SK-N-MC (cell line): Measurements from ENCODE around the gene NDUFA7.

Experiments used
- DNase-seq: peaks from one replicate; pipeline ENCODE4 v3.0.0-alpha.2; 2011; ENCODE audit warnings: low read depth, low spot score
- H3K27ac ChIP-seq: fragments of 200-600 bp; sonication (generic); 2 replicates; pipeline ENCODE4 v1.5.1; 2016; ENCODE audit warnings: mixed run types
- H3K36me3 ChIP-seq: fragments of 200-600 bp; sonication (generic); 2 replicates; pipeline ENCODE4 v1.6.1; 2017; ENCODE audit warnings: antibody characterized with exemption, low read length, mixed read lengths; ENCODE audit not compliant: insufficient read depth
- H3K4me3 ChIP-seq: fragments of 200-600 bp; sonication (generic); 2 replicates; pipeline ENCODE4 v1.5.1; 2016
- H3K9ac ChIP-seq: fragments of 200-600 bp; sonication (generic); 2 replicates; pipeline ENCODE4 v1.8.0; 2017; ENCODE audit warnings: mixed run types, mixed read lengths; ENCODE audit not compliant: insufficient read length
- H3K9me3 ChIP-seq: fragments of 200-600 bp; sonication (generic); 2 replicates; pipeline ENCODE4 v1.6.1; 2017; ENCODE audit warnings: low read depth, mild to moderate bottlenecking, antibody characterized with exemption, low read length, moderate library complexity, mixed read lengths
- EZH2 ChIP-seq: fragments of 200-600 bp; sonication (generic); IDR thresholded peaks from one replicate; pipeline ENCODE4 v1.6.1; 2017; ENCODE audit warnings: antibody characterized with exemption
- FOXP2 ChIP-seq: optimal IDR thresholded peaks from 2 replicates; pipeline ENCODE3; 2011; ENCODE audit warnings: mild to moderate bottlenecking, moderate library complexity; ENCODE audit not compliant: insufficient read depth; ENCODE audit errors: extremely low read length, control extremely low read depth
- POLR2AphosphoS5 ChIP-seq: IDR thresholded peaks from 2 replicates; pipeline ENCODE4 v1.6.1; 2012; ENCODE audit warnings: mild to moderate bottlenecking, low read depth, low read length, borderline replicate concordance

NDUFA7 gene

DNA sequence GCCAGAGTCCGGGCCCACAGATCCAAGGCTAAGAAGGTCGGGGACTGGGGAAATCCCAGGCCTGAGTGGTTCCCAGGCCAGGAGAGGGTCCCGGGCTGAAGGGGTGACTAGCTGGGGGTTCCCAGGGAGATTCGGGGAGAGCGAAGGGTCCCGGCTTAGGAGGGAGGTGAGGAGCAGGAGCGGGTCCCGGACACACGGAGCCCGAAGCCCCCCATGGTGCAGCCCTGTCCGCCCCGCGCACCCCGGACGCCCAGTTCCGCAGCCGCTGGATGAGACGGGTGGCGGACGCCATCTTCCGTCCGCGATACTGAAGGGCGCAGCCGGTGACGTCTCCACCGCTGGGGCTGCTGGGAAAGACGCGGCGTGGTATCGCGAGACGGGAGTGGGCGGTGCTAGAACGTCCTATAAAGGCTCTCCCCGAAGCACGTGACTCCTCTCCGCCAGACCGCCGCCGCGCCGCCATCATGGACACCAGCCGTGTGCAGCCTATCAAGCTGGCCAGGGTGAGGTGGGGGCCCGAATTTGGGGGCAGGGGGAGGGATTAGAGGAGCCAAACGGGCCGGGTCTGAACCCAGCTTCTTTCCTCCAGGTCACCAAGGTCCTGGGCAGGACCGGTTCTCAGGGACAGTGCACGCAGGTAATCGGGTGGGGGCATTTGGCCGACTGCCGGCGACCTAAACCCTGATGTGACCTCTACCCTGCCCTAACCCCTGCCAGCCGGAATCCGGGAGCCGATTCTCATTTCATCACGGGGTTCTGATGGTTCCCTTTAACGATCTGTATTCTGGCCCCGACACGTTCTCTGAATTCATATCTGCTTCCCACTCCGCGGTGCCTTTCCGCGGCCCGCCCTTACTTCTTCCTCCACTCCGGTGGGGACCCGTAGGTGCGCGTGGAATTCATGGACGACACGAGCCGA is at the start of gene NDUFA7, which contains the start of gene RPS28:
Gene NDUFA7, minus strand, starts transcription at position 309 of the 919 bp plus-strand sequence. Its CDS starts 17 bp downstream, at position 292.
Gene RPS28, plus strand, starts transcription at position 430 of the 919 bp plus-strand sequence. Its CDS starts 35 bp downstream, at position 465.
- DNase-seq, result peak; percentile 86
- Histone ChIP-seq H3K4me3 (peak within 1 kb of the TSS; percentile 97), H3K36me3 (peaks cover 30% of the 10 kb centered on the region), H3K9me3 (no peaks in the 10 kb centered on the region), H3K27ac (peak within 1 kb of the TSS; percentile 87), H3K9ac (peak within 1 kb of the TSS; percentile 99)
- TF ChIP-seq FOXP2 (no peak), POLR2AphosphoS5 (peak; percentile 91)

DNA sequence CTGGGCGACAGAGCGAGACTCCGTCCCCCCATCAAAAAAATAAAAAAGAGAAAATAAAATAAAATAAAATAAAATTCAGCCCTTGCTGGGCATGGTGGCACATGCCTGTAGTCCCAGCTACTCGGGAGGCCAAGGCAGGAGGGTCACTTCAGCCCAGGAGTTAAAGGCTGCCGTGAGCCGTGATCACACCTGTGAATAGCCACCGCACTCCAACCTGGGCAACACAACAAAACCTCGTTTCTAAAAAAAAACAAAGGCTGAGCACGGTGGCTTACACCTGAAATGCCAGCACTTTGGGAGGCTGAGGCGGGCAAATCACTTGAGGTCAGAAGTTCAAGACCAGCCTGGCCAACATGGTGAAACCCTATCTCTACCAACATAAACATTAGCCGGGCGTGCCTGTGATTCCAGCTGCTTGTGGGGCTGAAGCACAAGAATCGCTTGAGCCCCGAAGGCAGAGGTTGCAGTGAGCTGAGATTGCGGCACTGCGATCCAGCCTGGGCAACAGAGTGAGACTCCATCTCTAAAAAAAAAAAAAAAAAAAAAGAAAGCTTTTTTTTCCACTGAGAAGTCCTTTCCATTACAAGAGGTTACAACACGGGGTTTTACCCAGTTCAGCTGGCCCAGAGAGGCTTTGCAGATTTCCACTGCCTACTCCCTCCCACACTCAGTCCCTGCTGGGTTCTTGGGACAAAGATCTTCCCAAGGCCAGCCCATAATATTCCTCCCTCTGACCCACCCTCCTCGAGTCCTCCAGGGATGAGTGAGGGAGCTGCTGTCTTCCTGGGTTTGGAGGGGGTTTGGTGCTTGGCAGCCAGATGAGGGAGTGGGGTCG is 49.2 kb upstream of the NDUFA7 start:
- Histone ChIP-seq H3K36me3 (peaks cover 7% of the 10 kb centered on the region; the same call in 1 of the 2 replicates), H3K27ac (no peak overlapping the region), H3K4me3 (no peak overlapping the region), H3K9me3 (no peaks in the 10 kb centered on the region), H3K9ac (no peak overlapping the region)
- TF ChIP-seq EZH2, result no peak
- TF ChIP-seq POLR2AphosphoS5, result no peak
- TF ChIP-seq FOXP2, result no peak
- DNase-seq, result no peak

DNA sequence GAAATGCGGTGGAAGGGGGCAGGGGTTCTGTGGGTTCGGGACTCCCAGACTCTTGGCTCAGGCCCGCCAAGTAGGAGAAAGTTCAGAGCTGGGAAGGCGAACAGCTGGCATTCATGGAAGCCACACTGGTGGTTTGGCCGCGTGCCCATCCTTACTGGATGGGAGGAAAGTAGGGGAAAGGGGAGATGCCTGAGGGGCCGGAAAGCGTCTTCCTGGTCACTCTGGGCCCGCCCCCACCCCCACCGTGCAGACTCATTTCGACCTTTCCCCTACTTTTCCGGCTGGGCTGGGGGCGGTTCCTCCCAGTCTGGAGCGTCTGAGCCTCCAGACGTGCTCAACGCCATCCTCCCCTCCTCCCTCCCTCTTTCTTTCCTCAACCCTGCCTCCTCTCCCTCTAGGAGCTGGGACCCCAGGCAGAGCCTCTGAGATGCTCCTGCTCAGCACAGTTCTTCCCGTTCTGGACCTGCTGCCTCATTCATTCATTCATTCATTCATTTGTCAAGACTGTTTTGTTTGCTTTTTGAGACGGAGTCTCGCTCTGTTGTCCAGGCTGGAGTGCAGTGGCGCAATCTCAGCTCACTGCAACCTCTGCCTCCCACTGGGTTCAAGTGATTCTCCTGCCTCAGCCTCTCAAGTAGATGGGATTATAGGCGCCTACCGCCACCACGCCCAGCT is 46.3 kb upstream of the NDUFA7 start:
- DNase-seq, result no peak
- Histone ChIP-seq H3K9me3 (no peaks in the 10 kb centered on the region), H3K4me3 (peak overlapping the region; percentile 69), H3K27ac (0 out of 2 replicates have a peak overlapping the region, but pooled peaks have one; percentile 42), H3K9ac (no peak overlapping the region), H3K36me3 (no peaks in the 10 kb centered on the region; the same call in 1 of the 2 replicates)
- TF ChIP-seq FOXP2 (peak; percentile 47), POLR2AphosphoS5 (peak; percentile 47; the same call in 1 of the 2 replicates), EZH2 (no peak)

DNA sequence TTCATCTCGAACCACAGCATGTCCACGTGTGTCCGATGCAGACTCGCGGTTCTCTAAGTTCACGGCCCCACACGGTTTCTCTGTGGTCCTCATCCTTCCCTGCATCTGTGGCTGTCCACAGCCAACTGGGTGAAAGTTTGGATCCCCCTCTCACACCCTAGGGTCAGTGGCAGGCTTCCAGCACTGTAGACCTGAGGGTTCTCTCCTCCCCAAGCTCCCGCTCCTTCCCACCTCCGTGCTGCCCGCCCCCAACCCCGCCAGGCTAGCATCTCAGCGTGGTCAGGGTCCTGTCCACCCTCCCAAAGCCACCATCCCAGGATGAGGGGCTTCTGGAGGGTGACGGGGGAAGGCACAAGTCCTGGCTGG is 45.8 kb upstream of the NDUFA7 start:
- Histone ChIP-seq H3K36me3 (no peaks in the 10 kb centered on the region; the same call in 1 of the 2 replicates), H3K9me3 (no peaks in the 10 kb centered on the region), H3K4me3 (peak overlapping the region; percentile 69), H3K27ac (no peak overlapping the region), H3K9ac (no peak overlapping the region)
- no peak for TF ChIP-seq POLR2AphosphoS5
- no peak for TF ChIP-seq FOXP2
- TF ChIP-seq EZH2, result no peak
- no peak for DNase-seq

DNA sequence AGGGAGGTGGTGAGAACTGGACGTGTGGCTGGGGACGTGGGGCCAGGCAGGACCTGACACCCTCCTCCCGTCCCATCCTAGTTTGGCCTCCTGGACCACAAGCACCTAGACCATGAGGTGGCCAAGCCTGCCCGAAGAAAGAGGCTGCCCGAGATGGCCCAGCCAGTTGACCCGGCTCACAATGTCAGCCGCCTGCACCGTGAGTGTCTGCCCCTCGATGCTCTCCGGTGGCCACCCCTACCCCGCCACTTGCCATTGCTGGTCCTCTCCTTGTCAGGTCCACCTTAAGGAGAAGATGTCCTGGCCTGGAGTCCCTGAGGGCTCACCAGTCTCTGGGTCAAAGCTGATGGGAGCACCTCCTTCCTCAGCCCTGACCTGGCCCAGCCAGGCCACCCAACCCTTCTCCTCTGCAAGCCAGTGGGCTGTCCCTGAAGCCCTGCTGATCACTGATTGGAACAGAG is 45.0 kb upstream of the NDUFA7 start:
- TF ChIP-seq POLR2AphosphoS5, result no peak
- DNase-seq, result no peak
- Histone ChIP-seq H3K9me3 (no peaks in the 10 kb centered on the region), H3K4me3 (no peak overlapping the region), H3K27ac (no peak overlapping the region), H3K9ac (no peak overlapping the region), H3K36me3 (no peaks in the 10 kb centered on the region; the same call in 1 of the 2 replicates)

DNA sequence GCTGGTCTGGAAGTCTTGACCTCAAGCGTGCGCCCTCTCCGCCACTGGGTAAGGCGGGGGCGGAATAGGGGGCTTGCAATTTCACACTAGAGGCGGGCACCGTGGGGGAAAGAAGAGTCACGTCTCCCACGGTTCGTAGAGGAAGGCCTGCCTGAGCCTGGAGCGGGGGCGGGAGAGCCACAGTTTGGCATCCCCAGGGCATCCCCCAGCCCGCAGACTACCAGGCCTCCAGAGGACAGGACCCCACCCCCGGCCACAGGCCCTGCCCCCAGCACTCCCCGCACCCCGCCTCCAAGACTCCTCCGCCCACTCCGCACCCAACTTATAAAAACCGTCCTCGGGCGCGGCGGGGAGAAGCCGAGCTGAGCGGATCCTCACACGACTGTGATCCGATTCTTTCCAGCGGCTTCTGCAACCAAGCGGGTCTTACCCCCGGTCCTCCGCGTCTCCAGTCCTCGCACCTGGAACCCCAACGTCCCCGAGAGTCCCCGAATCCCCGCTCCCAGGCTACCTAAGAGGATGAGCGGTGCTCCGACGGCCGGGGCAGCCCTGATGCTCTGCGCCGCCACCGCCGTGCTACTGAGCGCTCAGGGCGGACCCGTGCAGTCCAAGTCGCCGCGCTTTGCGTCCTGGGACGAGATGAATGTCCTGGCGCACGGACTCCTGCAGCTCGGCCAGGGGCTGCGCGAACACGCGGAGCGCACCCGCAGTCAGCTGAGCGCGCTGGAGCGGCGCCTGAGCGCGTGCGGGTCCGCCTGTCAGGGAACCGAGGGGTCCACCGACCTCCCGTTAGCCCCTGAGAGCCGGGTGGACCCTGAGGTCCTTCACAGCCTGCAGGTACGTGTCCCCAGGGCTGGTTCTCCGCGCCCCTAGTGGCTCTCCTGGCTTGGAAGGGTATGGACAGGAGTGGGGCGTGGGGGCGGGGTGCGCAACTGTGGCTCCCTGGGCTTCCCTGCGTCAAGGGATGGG is 42.9 kb upstream of the NDUFA7 start, which contains the start of gene ANGPTL4:
Gene ANGPTL4, plus strand, starts transcription at position 353 of the 969 bp plus-strand sequence. Its CDS starts 167 bp downstream, at position 520.
- H3K4me3 ChIP-seq, result peak within 1 kb of the TSS; percentile 87
- TF ChIP-seq EZH2 (no peak), FOXP2 (no peak), POLR2AphosphoS5 (peak; percentile 90)
- 0 out of 2 replicates have a peak within 1 kb of the TSS, but pooled peaks have one; percentile 25 for H3K27ac ChIP-seq
- H3K36me3 ChIP-seq, result no peaks in the 10 kb centered on the region; the same call in 1 of the 2 replicates
- H3K9ac ChIP-seq, result peak within 1 kb of the TSS; percentile 66
- no peak for DNase-seq
- H3K9me3 ChIP-seq, result no peaks in the 10 kb centered on the region
